GM18907 (cell line): ENCODE results near the gene STRN.

Experiments
- ATAC-seq: cut with Tn5 transposase; IDR thresholded peaks from one replicate; pipeline ENCODE4 v1.9.1; 2021; ENCODE audit warnings: mild to moderate bottlenecking, moderate library complexity; ENCODE audit not compliant: unreplicated experiment

STRN gene

DNA sequence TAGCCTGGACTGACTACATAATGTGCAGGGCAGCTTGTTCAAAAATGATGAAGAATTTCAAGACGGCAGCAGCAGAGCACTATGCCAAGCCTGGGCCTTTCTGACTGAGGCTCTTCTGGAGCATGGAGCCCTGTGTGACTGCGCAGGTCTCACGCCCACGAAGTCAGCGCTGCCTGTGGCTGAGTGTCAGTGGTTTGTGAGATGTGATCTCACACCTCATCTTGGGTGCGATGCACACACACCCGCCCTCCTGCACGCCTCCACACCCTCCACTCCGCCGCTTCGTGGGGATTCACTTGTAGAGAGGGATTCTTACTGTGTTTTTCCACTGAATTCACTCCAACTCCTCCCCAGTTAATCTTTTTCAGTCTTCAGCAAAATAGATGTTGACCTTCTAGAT lies 166.0 kb downstream of the STRN start:
- ATAC-seq, result no peak

- no peak for ATAC-seq
These were observed 167.6 kb downstream of the STRN start for GRCh38 chr2:36798724-36799123.

DNA sequence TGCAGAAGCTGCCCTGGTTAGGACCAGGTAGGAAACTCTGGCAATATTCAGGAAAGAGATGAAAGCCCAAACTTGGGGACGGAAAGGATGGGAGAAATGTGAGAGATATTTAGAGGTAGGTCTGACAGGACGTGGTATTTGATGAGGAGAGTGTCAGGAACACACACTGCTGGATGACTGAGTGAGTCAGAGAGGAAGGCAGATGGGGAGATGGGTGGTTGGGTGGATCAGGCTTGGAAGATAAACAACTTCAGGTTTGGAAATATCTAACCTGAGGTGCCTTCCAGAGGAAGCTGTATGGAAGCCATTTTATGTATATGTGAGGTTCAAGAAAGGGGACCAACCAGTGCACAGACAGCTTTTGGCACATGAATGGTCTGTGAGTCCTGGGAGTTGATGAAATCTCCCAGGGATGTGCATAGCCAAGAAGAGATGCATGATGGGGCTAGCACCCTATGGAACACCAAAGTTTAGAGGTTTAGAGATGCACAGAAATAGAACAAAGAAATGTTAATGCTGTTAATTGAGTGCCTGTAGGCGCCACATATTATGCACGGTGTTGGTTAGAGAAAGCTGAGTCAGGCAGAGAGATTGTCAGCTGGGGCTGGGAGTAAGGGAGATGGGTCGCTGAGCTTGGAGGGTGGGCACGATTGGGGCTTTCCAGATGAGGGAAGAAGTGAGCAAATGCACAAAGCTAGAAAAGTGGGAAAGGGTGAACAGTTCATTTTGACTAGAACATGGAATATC lies 168.8 kb downstream of the STRN start:
- ATAC-seq, result no peak
